ENCODE measurements around the gene FGF3.

FGF3 gene

GRCh38 chr11:69841859-69842698, 22.9 kb upstream of the FGF3 start:
- TF ChIP-seq, protein P1, sequence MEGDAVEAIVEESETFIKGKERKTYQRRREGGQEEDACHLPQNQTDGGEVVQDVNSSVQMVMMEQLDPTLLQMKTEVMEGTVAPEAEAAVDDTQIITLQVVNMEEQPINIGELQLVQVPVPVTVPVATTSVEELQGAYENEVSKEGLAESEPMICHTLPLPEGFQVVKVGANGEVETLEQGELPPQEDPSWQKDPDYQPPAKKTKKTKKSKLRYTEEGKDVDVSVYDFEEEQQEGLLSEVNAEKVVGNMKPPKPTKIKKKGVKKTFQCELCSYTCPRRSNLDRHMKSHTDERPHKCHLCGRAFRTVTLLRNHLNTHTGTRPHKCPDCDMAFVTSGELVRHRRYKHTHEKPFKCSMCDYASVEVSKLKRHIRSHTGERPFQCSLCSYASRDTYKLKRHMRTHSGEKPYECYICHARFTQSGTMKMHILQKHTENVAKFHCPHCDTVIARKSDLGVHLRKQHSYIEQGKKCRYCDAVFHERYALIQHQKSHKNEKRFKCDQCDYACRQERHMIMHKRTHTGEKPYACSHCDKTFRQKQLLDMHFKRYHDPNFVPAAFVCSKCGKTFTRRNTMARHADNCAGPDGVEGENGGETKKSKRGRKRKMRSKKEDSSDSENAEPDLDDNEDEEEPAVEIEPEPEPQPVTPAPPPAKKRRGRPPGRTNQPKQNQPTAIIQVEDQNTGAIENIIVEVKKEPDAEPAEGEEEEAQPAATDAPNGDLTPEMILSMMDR (IDR thresholded peaks at IDR 0.05; ENCODE audit: low read depth, low read length): peak; percentile 73
- no peak for TF ChIP-seq POLR2A (IDR thresholded peaks at IDR 0.05; ENCODE audit: extremely low read depth, insufficient read length)
- no peak for TF ChIP-seq MYC (IDR thresholded peaks at IDR 0.05; ENCODE audit: low read depth, low read length)
- no peak for TF ChIP-seq MAX (IDR thresholded peaks at IDR 0.05; ENCODE audit: low read depth, low read length)
- peak; percentile 50 for DNase-seq (ENCODE audit: low read depth)
- no peak overlapping the region for H3K4me3 ChIP-seq (ENCODE audit: low read depth, low read length)

GRCh38 chr11:69841170-69841858, 22.1 kb upstream of the FGF3 start:
- no peak overlapping the region for H3K4me3 ChIP-seq (ENCODE audit: low read depth, low read length)
- TF ChIP-seq MYC (IDR thresholded peaks at IDR 0.05; ENCODE audit: low read depth, low read length) (no peak), MAX (IDR thresholded peaks at IDR 0.05; ENCODE audit: low read depth, low read length) (no peak), POLR2A (IDR thresholded peaks at IDR 0.05; ENCODE audit: extremely low read depth, insufficient read length) (no peak)
- TF ChIP-seq, protein P1 (IDR thresholded peaks at IDR 0.05; ENCODE audit: low read depth, low read length): no peak
- no peak for DNase-seq (ENCODE audit: low read depth)

DNA sequence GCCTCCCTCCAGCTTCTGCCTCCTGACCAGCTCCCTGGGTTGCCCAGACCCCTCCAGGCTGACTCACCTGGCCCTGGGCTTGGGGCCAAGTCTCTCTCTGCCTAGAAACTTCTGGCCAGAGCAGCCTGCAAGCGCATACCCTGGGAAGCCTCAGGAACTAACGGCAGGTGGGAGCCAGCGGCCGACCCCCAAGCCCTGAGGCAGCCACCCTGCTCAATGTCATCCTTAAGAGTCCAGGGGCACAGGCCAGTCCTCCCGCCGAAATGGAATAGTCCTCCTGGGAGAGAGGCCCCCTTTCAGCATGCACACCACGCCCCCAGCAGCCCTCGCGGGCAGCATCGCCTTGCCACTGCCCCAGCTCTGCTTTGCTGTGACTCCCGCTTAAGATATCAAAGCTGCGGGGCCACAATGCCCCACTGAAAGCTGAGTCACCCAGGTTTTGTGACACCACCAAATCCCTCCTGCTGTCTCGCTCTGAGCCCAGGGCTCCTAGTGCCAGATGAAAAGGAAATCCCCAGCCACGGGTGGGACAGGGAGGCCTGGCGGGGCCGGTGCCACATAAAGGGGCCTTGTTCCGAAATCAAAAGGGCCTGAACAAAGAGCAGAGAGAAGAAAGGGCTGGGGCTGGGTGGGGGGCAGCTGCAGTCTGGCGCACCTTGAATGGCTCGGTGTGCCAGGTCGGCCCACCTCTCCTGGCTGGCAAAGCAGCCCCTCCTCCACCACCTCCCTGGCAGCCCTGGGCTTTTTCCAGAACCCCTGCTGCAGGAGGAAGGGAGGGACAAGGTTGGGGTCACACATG, 21.4 kb upstream of the FGF3 start:
- no peak for DNase-seq (ENCODE audit: low read depth)
- no peak for TF ChIP-seq MYC (IDR thresholded peaks at IDR 0.05; ENCODE audit: low read depth, low read length)
- TF ChIP-seq MAX (IDR thresholded peaks at IDR 0.05; ENCODE audit: low read depth, low read length): no peak
- no peak overlapping the region for H3K4me3 ChIP-seq (ENCODE audit: low read depth, low read length)

GRCh38 chr11:69839516-69839915, 20.3 kb upstream of the FGF3 start:
- no peak for TF ChIP-seq POLR2A (IDR thresholded peaks at IDR 0.05; ENCODE audit: extremely low read depth, insufficient read length)
- TF ChIP-seq, protein P1 (IDR thresholded peaks at IDR 0.05; ENCODE audit: low read depth, low read length): no peak
- no peak for TF ChIP-seq MYC (IDR thresholded peaks at IDR 0.05; ENCODE audit: low read depth, low read length)
- TF ChIP-seq MAX (IDR thresholded peaks at IDR 0.05; ENCODE audit: low read depth, low read length): no peak
- no peak for DNase-seq (ENCODE audit: low read depth)
- no peak overlapping the region for H3K4me3 ChIP-seq (ENCODE audit: low read depth, low read length)

DNA sequence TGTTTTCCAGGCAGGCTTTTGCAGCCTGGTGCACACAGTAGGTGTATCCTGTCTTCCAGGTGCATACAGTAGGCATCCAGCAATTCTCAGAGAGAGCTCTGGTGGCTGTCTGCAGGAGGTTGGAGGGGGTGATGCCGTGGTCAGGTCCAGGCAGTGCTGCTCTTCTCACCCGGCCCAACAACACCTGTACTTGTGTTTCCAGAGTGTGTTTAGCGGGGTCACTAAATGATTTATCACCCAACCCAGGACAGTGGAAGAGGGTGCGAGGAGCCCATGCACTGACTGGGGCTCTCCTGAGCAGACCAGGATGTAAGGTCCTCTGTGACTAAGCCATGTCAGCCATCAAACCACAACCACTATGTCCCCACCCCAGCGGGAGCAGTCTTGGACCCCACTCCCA, 18.6 kb upstream of the FGF3 start:
- DNase-seq (ENCODE audit: low read depth): no peak
- no peak overlapping the region for H3K4me3 ChIP-seq (ENCODE audit: low read depth, low read length)
- TF ChIP-seq MYC (IDR thresholded peaks at IDR 0.05; ENCODE audit: low read depth, low read length) (no peak), MAX (IDR thresholded peaks at IDR 0.05; ENCODE audit: low read depth, low read length) (no peak), POLR2A (IDR thresholded peaks at IDR 0.05; ENCODE audit: extremely low read depth, insufficient read length) (no peak)
- TF ChIP-seq, protein P1 (IDR thresholded peaks at IDR 0.05; ENCODE audit: low read depth, low read length): no peak

Measured in NB4 (cell line).